A549 treated with GW870086 at 1 μM for 4 hours (cell line): Measurements from ENCODE around the gene MT1B. TPM values are rescaled to one million over a fixed set of nuclear protein-coding genes. Genes with fewer than 3 reads are reported as not detected.

Experiments
- total RNA-seq: library from RNA; stranded (reverse); fragments of 200-300 nt; extraction: Qiagen RNA extraction; gene quantifications from 5 replicates; pipeline ENCODE4 v1.2.3, GENCODE V29; 2022; ENCODE audit warnings: low read depth

MT1B gene
- total RNA-seq = 0.52 TPM in 2 of 5 replicates, not detected in the others

GRCh38 chr16:56651586-56651985, at the start of gene MT1B:
Gene MT1B, plus strand, starts transcription at chr16:56651886. Its CDS starts 68 bp downstream, at chr16:56651954.

DNA sequence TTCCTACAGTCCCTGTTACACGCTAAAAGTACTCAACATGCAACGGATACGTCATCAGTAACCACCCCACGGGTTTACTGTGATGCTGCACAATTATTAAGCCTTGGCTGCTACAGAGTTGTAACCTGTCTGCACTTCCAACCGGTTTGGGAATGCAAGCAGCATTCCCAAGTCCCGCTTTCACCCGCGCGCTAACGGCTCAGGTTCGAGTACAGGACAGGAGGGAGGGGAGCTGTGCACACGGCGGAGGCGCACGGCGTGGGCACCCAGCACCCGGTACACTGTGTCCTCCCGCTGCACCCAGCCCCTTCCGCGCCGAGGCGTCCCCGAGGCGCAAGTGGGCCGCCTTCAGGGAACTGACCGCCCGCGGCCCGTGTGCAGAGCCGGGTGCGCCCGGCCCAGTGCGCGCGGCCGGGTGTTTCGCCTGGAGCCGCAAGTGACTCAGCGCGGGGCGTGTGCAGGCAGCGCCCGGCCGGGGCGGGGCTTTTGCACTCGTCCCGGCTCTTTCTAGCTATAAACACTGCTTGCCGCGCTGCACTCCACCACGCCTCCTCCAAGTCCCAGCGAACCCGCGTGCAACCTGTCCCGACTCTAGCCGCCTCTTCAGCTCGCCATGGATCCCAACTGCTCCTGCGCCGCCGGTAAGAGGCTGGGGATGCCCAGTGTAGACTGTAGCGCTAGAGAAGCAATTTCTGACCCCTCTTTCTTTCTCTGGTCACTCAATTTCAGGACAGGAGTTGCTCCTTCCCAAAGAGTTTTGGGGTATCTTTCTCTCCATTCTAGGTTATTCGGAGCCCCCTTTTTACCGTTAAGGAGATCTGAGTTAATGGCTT, 43.4 kb upstream of the MT1B start, which contains the start of gene MT2A:
Gene MT2A, plus strand, starts transcription at position 542 of the 833 bp plus-strand sequence. Its CDS starts 72 bp downstream, at position 614.

DNA sequence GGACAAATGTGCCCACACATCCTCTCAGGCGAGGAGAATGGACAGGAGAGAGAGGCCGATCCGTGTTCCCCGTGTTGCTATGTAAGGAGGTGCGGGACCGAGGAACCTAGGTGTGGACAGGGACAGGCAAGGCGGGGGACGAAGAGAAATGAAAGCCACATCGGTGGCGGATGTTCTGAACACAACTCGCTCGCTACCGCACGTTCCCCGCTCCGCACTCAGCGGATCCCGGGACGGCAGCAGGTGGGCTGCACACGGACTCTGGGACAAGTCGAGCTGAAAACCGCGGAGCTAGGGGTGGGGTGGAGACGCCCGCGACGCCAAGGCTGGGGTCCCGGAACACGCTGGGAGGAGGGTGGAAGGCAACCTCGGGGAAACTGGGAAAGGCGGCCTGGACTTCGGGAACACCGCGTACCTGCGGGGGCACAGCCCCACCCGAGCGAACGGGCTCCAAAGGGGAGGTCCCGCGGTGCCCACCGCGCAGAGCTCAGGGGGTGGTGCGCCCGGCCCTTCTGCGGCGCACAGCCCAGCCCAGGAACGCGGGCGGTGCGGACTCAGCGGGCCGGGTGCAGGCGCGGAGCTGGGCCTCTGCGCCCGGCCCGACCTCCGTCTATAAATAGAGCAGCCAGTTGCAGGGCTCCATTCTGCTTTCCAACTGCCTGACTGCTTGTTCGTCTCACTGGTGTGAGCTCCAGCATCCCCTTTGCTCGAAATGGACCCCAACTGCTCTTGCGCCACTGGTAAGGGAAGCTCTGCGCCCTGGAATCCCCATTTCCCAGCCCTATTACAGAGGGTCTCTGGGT, 26.3 kb upstream of the MT1B start, which contains the start of gene MT1E:
Gene MT1E, plus strand, starts transcription at position 642 of the 803 bp plus-strand sequence. Its CDS starts 71 bp downstream, at position 713.

GRCh38 chr16:56632156-56632847, 19.4 kb upstream of the MT1B start, which contains the start of gene MT1M:
Gene MT1M, plus strand, starts transcription at chr16:56632659. Its CDS starts 73 bp downstream, at chr16:56632732.

DNA sequence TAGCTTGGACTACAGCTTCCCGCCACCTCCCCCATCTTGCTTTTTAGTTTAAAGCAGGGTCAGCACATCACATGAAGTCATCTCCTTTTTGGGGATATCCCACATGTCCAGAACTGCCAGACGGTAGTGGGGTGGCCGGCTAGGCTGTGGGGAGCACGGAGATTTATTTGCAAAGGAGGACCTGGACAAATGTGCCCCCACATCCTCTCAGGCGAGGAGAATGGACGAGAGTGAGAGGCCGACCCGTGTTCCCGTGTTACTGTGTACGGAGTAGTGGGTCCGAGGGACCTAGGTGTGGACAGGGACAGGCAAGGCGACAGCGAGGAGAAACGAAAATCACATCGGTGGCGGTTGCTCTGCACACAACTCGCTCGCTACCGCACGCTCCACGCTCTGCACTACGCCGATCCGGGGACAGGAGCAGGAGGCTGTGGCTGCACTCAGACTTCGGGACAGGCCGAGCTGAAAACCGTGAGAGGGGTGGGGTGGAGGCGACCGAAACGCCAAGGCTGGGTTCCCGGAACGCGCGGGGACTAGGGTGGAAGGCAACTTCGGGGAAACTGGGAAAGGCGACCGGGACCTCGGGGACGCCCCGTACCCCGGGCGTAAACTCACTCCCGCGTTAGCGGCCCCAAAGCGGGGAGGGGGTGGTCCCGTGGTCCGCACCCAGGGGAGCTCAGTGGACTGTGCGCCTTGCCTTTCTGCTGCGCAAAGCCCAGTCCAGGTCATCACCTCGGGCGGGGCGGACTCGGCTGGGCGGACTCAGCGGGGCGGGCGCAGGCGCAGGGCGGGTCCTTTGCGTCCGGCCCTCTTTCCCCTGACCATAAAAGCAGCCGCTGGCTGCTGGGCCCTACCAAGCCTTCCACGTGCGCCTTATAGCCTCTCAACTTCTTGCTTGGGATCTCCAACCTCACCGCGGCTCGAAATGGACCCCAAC, 13.6 kb upstream of the MT1B start, which contains the start of gene MT1A:
Gene MT1A, plus strand, starts transcription at position 853 of the 937 bp plus-strand sequence. Its CDS starts 73 bp downstream, at position 926.

GRCh38 chr16:56657555-56658326, 6.1 kb downstream of the MT1B start, which contains the start of gene MT1F:
Gene MT1F, plus strand, starts transcription at chr16:56657959. Its CDS starts 100 bp downstream, at chr16:56658059.

GRCh38 chr16:56667581-56668571, 16.2 kb downstream of the MT1B start, which contains the start of gene MT1G:
Gene MT1G, minus strand, starts transcription at chr16:56668065. Its CDS starts 72 bp downstream, at chr16:56667993.

DNA sequence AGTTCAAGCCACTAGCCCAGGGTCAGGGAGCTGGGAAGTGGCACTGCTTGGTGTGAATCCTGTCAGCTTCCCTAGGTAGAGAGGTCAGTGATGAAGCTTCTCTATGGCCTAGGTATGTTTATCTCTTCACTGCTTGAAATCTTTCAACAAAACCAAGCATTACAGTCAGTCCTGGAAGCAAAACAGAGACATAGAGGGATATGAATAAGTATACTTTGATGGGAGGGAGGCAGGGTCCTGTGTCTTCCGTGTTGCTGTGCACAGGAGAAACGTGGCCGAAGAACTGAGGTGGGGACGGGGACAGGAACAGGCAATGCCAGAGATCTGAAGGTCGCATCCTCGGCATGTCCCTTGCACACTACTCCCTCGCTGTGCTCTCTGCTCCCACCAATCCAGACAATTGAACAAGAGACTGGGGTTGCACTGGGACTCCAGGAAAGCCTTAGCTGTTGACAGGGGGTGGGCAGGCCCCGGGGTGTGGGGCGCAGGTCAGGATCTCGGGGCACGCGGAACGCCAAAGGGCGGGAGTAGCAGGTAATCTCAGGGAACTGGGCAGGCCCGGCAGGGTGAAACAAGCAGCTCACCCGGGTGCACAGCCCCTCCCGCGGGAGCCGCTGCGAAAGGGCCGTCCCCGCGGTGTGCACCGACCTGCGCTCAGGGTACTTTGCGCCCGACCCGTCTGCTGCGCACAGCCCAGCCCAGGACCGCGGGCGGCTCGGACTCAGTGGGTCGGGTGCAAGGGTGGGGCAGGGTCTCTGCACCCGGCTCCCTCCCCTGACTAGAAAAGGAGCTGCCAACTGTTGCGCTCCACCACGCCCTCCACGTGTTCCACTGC, 17.5 kb downstream of the MT1B start, which contains the start of gene MT1H:
Gene MT1H, plus strand, starts transcription at position 810 of the 835 bp plus-strand sequence. CDS start 71 bp downstream, outside the sequence.

GRCh38 chr16:56681939-56682702, 30.4 kb downstream of the MT1B start, which contains the start of gene MT1X:
Gene MT1X, plus strand, starts transcription at chr16:56682470. Its CDS starts 71 bp downstream, at chr16:56682541.

Other genes starting within 250 kb of the MT1B start
- 58.6 to 71.7 TPM (median 66.7 TPM) in 5 replicates for gene AMFR, start 226.3 kb upstream of the MT1B start, total RNA-seq
- gene NUDT21, start 200.6 kb upstream of the MT1B start, total RNA-seq = 105 to 126 TPM (median 122 TPM) in 5 replicates
- gene OGFOD1, start 200.3 kb upstream of the MT1B start, total RNA-seq = 65.9 to 95.4 TPM (median 79.4 TPM) in 5 replicates
- gene BBS2, start 131.9 kb upstream of the MT1B start, total RNA-seq = 16.7 to 22.5 TPM (median 18.9 TPM) in 5 replicates
- not detected in 5 replicates for gene MT4, start 86.8 kb upstream of the MT1B start, total RNA-seq
- gene MT3, start 62.4 kb upstream of the MT1B start, total RNA-seq = 0.31 TPM in 1 of 5 replicates, not detected in the others
- 1,633 to 2,275 TPM (median 1,837 TPM) in 5 replicates for gene MT2A, start 43.3 kb upstream of the MT1B start, total RNA-seq
- gene MT1E, start 26.1 kb upstream of the MT1B start, total RNA-seq = 0.69 TPM in 1 of 5 replicates, not detected in the others
- not detected in 5 replicates for gene MT1M, start 19.2 kb upstream of the MT1B start, total RNA-seq
- 18.1 to 25.3 TPM (median 21.5 TPM) in 5 replicates for gene MT1A, start 13.2 kb upstream of the MT1B start, total RNA-seq
- gene MT1F, start 6.1 kb downstream of the MT1B start, total RNA-seq = 15.9 to 26.2 TPM (median 18.6 TPM) in 5 replicates
- gene MT1G, start 16.2 kb downstream of the MT1B start, total RNA-seq = not detected in 5 replicates
- gene MT1H, start 17.9 kb downstream of the MT1B start, total RNA-seq = not detected in 5 replicates
- 449 to 807 TPM (median 553 TPM) in 5 replicates for gene MT1X, start 30.6 kb downstream of the MT1B start, total RNA-seq
- 89.1 to 104 TPM (median 98.0 TPM) in 5 replicates for gene NUP93, start 78.2 kb downstream of the MT1B start, total RNA-seq
- not detected in 5 replicates for gene SLC12A3, start 213.3 kb downstream of the MT1B start, total RNA-seq